OCI-LY7 (cell line): Measurements from ENCODE around the gene CD28.

Experiments used
- EZH2phosphoT487 ChIP-seq: fragments of 200-600 bp; sonication (generic); IDR thresholded peaks from 2 replicates; pipeline ENCODE4 v1.6.1; 2018; ENCODE audit warnings: low read depth, borderline replicate concordance, mild to moderate bottlenecking, mixed run types, antibody characterized with exemption, low read length, moderate library complexity, mixed read lengths
- TF ChIP-seq, protein P1 (sequence below): fragments of 200-600 bp; sonication (generic); conservative IDR thresholded peaks from 2 replicates; pipeline ENCODE4 v1.5.1; 2014; ENCODE audit warnings: mild to moderate bottlenecking, antibody characterized with exemption, low read length, moderate library complexity, mixed read lengths

DNA sequence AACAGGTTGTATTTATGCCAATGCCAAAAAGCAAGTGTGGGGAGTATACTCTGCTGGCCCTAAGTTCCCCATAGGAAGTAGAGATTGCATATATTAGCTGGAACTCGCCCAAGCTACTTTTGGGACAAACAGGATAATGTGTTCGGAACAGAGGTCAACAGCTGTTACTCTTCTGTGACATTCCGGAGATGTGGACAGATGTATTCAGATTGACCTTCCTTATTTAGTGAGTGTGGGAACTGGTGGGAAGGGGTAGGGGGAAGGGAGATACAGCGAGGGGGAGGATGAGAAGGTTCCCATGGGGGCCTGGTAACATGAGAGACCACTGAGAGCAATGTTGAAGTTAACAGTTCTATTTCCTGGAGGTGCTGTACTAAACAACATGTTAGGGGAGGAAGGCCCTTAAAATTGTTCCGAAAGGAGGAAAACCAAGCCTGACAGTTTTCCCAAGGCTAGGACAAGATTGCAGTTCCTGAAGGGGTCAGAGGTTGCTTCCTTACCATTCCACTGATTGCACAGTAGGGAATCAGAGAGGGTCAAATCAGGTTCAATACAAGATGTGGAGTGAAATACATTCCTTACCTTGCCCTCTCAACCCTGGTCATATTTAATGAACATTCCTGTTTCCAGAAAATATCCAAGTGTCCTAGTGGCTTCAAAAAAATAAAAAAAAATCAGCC, 14.3 kb upstream of the CD28 start:
- TF ChIP-seq, protein P1, sequence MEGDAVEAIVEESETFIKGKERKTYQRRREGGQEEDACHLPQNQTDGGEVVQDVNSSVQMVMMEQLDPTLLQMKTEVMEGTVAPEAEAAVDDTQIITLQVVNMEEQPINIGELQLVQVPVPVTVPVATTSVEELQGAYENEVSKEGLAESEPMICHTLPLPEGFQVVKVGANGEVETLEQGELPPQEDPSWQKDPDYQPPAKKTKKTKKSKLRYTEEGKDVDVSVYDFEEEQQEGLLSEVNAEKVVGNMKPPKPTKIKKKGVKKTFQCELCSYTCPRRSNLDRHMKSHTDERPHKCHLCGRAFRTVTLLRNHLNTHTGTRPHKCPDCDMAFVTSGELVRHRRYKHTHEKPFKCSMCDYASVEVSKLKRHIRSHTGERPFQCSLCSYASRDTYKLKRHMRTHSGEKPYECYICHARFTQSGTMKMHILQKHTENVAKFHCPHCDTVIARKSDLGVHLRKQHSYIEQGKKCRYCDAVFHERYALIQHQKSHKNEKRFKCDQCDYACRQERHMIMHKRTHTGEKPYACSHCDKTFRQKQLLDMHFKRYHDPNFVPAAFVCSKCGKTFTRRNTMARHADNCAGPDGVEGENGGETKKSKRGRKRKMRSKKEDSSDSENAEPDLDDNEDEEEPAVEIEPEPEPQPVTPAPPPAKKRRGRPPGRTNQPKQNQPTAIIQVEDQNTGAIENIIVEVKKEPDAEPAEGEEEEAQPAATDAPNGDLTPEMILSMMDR, result no peak
- no peak for TF ChIP-seq EZH2phosphoT487
